HG03095 (cell line): ENCODE measurements around the gene IMMP2L.

Experiments used
- ATAC-seq: cut with Tn5 transposase; IDR thresholded peaks from one replicate; pipeline ENCODE4 v1.9.1; 2021; ENCODE audit warnings: moderate library complexity; ENCODE audit not compliant: unreplicated experiment

The IMMP2L gene

GRCh38 chr7:111173990-111174389, 388.3 kb downstream of the IMMP2L start:
- ATAC-seq: no peak

GRCh38 chr7:111173528-111173927, 388.8 kb downstream of the IMMP2L start:
- ATAC-seq: no peak

GRCh38 chr7:111172564-111173257, 389.6 kb downstream of the IMMP2L start:
- no peak for ATAC-seq

GRCh38 chr7:111168182-111168581, 394.1 kb downstream of the IMMP2L start:
- no peak for ATAC-seq

GRCh38 chr7:111164442-111164841, 397.9 kb downstream of the IMMP2L start:
- no peak for ATAC-seq

- ATAC-seq: no peak
These were observed 399.6 kb downstream of the IMMP2L start for GRCh38 chr7:111162692-111163091.

- ATAC-seq: no peak
These were observed 402.0 kb downstream of the IMMP2L start for GRCh38 chr7:111160297-111160696.

- ATAC-seq: no peak
These were observed 402.9 kb downstream of the IMMP2L start for GRCh38 chr7:111159426-111159825.

- no peak for ATAC-seq
These were observed 411.6 kb downstream of the IMMP2L start for GRCh38 chr7:111150709-111151108.

- ATAC-seq: no peak
These were observed 414.4 kb downstream of the IMMP2L start for GRCh38 chr7:111147708-111148533.

- no peak for ATAC-seq
These were observed 416.2 kb downstream of the IMMP2L start for GRCh38 chr7:111146136-111146535.

GRCh38 chr7:111145472-111145871, 416.8 kb downstream of the IMMP2L start:
- ATAC-seq: no peak

- no peak for ATAC-seq
These were observed 422.0 kb downstream of the IMMP2L start for GRCh38 chr7:111140091-111140865.

- ATAC-seq: no peak
These were observed 423.7 kb downstream of the IMMP2L start for GRCh38 chr7:111138586-111138985.

- peak; percentile 96 for ATAC-seq
These were observed 424.1 kb downstream of the IMMP2L start for GRCh38 chr7:111138193-111138569.

GRCh38 chr7:111137296-111138192, 424.7 kb downstream of the IMMP2L start:
- ATAC-seq: peak; percentile 85

- no peak for ATAC-seq
These were observed 429.5 kb downstream of the IMMP2L start for GRCh38 chr7:111132833-111133232.

- ATAC-seq: no peak
These were observed 432.9 kb downstream of the IMMP2L start for GRCh38 chr7:111129435-111129834.

- ATAC-seq: no peak
These were observed 435.3 kb downstream of the IMMP2L start for GRCh38 chr7:111126987-111127386.

GRCh38 chr7:111115966-111116365, 446.3 kb downstream of the IMMP2L start:
- ATAC-seq: no peak
